GM12878 (cell line): ENCODE data around the gene CDK5R2. TPM values are rescaled to one million over a fixed set of nuclear protein-coding genes. Genes with fewer than 3 reads are reported as not detected.

Experiments
- ATAC-seq: fragments of 200-7000 bp; cut with Tn5 transposase; 3 replicates; pipeline ENCODE4 v1.9.1; 2020; ENCODE audit warnings: mild to moderate bottlenecking, moderate library complexity
- BruUV-seq: library from RNA; stranded (reverse); fragments of 400-500 nt; replicated peaks from 2 replicates; lab custom pipeline; 2021; lab: Mats Ljungman, UMichigan
- CTCF ChIA-PET: fragments of 300-600 bp; sonication (Branson Sonifier 250); formaldehyde crosslinking; extraction: SDS; loops from one replicate; lab custom pipeline; 2021; ENCODE audit warnings: inconsistent platforms; lab: Yijun Ruan, JAX
- POLR2A ChIA-PET: fragments of 350-600 bp; formaldehyde crosslinking; extraction: SDS; loops from one replicate; lab custom pipeline; 2021; ENCODE audit warnings: inconsistent platforms; lab: Charles Lee
- RAD21 ChIA-PET: fragments of 300-600 bp; sonication (Branson Sonifier 250); formaldehyde crosslinking; loops from one replicate; lab custom pipeline; 2023; ENCODE audit warnings: antibody characterized with exemption; ENCODE audit not compliant: unreplicated experiment; lab: Charles Lee
- SMC1A ChIA-PET: fragments of 300-600 bp; sonication (Branson Sonifier 250); formaldehyde crosslinking; loops from one replicate; lab custom pipeline; 2023; ENCODE audit not compliant: unreplicated experiment, uncharacterized antibody; lab: Charles Lee
- DNase-seq: peaks from one replicate; pipeline ENCODE4 v3.0.0-alpha.2; 2011; ENCODE audit warnings: low read depth, low spot score
- FAIRE-seq: peaks from 3 replicates; lab custom pipeline; 2011; peaks lifted over from hg19 to GRCh38; lab: Jason Lieb, UNC
- H2AFZ ChIP-seq: 2 replicates; pipeline ENCODE4 v1.6.0; 2011; ENCODE audit warnings: low read depth, low read length, control low read depth; ENCODE audit not compliant: control insufficient read depth
- H3K27ac ChIP-seq: 2 replicates; pipeline ENCODE4 v1.5.1; 2011; ENCODE audit warnings: control low read depth; ENCODE audit not compliant: control insufficient read depth, insufficient read depth
- H3K27me3 ChIP-seq, 2 experiments: replicated peaks in 1 of 2; 2 replicates each; pipeline versions ENCODE4 v1.6.0 to v1.6.1; 2011; ENCODE audit warnings: low read length in 1 of 2; ENCODE audit not compliant: control insufficient read depth in 2 of 2, insufficient read depth in 2 of 2
- H3K36me3 ChIP-seq, 2 experiments: 2 replicates each; pipeline ENCODE4 v1.5.1; 2011; ENCODE audit warnings: low read length in 1 of 2; ENCODE audit not compliant: control insufficient read depth in 2 of 2, insufficient read depth in 2 of 2
- H3K4me1 ChIP-seq: 2 replicates; pipeline ENCODE4 v1.6.1; 2011; ENCODE audit warnings: mild to moderate bottlenecking, low read length, moderate library complexity, mixed read lengths; ENCODE audit not compliant: control insufficient read depth, insufficient read depth
- H3K4me2 ChIP-seq: 2 replicates; pipeline ENCODE4 v1.6.0; 2011; ENCODE audit warnings: control low read depth; ENCODE audit not compliant: control insufficient read depth, insufficient read depth
- H3K4me3 ChIP-seq: fragments of 200-600 bp; sonication (generic); 2 replicates; pipeline ENCODE4 v1.5.1; 2016
- H3K79me2 ChIP-seq: 2 replicates; pipeline ENCODE4 v1.6.0; 2011; ENCODE audit warnings: low read length; ENCODE audit not compliant: control insufficient read depth, insufficient read depth
- H3K9ac ChIP-seq: 2 replicates; pipeline ENCODE4 v1.8.0; 2011; ENCODE audit warnings: low read length, control low read depth, mixed read lengths; ENCODE audit not compliant: control insufficient read depth, insufficient read depth
- H3K9me3 ChIP-seq: replicated peaks from 3 replicates; pipeline ENCODE4 v1.5.1; 2011; ENCODE audit warnings: mild to moderate bottlenecking, low read length; ENCODE audit not compliant: control insufficient read depth, insufficient read depth
- H4K20me1 ChIP-seq: 2 replicates; pipeline ENCODE4 v1.6.0; 2011; ENCODE audit not compliant: control insufficient read depth, insufficient read depth
- IKZF2 ChIP-seq, 2 experiments: fragments of 450-650 bp; IDR thresholded peaks; 2 replicates each; pipeline ENCODE4 v1.6.1; 2017; ENCODE audit warnings: mild to moderate bottlenecking in 2 of 2, moderate library complexity in 2 of 2
- REST ChIP-seq: IDR thresholded peaks from 2 replicates; pipeline ENCODE4 v1.6.1; 2012; ENCODE audit warnings: mild to moderate bottlenecking, low read depth, low read length
- ZBTB11 ChIP-seq: fragments of 450-650 bp; formaldehyde crosslinking; IDR thresholded peaks from 2 replicates; pipeline ENCODE4 v1.5.0; 2022; ENCODE audit warnings: mild to moderate bottlenecking, missing genetic modification characterization
- WGBS: methylation state at CpG from one replicate; pipeline ENCODE4 v1.1.6; 2016; ENCODE audit warnings: low lambda C conversion rate; ENCODE audit not compliant: insufficient replicate concordance, insufficient coverage; ENCODE audit errors: missing lambda C conversion rate; 5-methylcytosine and 5-hydroxymethylcytosine counted together
- in situ Hi-C: fragments of 300-500 bp; cut with MboI; formaldehyde crosslinking; loops from 9 replicates; pipeline ENCODE4 v1.14.3; 2018; ENCODE audit warnings: mixed read lengths
- intact Hi-C: fragments of 100-400 bp; cut with micrococcal nuclease; formaldehyde crosslinking; loops from one replicate; pipeline ENCODE4 v1.14.2; 2022; ENCODE audit not compliant: unreplicated experiment
- polyA plus RNA-seq, 11 experiments: library from polyadenylated mRNA; depleted of rRNA in 4 of 11; unstranded in 6 of 11; stranded (reverse) in 5 of 11; fragments of >200 nt; fragmentation: Nextera tagmentation in 4 of 11; fragmentation: Illumina TruSeq in 1 of 11; extraction: Ambion mirVana in 4 of 11; extraction: Trizol in 1 of 11; gene quantifications; 1 replicate in 1 of 11; 2 replicates in 10 of 11; pipeline versions ENCODE4 v1.2.1 to v1.2.3, GENCODE V29; 2011 to 2016; ENCODE audit warnings: inconsistent platforms in 2 of 11, missing spikeins in 2 of 11, low read depth in 1 of 11
- total RNA-seq, 4 experiments: library from RNA; depleted of rRNA in 3 of 4; stranded (reverse); fragments of >200 nt in 3 of 4; fragmentation: Illumina TruSeq in 1 of 4; extraction: Trizol in 1 of 4; gene quantifications; 2 replicates each; pipeline versions ENCODE4 v1.2.1 to v1.2.3, GENCODE V29; 2013 to 2021

Gene CDK5R2
- total and polyA plus RNA-seq, 10 of the 15 experiments (the other 5 are each of a cell fraction or from before 2014, with no cell fraction given) = not detected

DNA sequence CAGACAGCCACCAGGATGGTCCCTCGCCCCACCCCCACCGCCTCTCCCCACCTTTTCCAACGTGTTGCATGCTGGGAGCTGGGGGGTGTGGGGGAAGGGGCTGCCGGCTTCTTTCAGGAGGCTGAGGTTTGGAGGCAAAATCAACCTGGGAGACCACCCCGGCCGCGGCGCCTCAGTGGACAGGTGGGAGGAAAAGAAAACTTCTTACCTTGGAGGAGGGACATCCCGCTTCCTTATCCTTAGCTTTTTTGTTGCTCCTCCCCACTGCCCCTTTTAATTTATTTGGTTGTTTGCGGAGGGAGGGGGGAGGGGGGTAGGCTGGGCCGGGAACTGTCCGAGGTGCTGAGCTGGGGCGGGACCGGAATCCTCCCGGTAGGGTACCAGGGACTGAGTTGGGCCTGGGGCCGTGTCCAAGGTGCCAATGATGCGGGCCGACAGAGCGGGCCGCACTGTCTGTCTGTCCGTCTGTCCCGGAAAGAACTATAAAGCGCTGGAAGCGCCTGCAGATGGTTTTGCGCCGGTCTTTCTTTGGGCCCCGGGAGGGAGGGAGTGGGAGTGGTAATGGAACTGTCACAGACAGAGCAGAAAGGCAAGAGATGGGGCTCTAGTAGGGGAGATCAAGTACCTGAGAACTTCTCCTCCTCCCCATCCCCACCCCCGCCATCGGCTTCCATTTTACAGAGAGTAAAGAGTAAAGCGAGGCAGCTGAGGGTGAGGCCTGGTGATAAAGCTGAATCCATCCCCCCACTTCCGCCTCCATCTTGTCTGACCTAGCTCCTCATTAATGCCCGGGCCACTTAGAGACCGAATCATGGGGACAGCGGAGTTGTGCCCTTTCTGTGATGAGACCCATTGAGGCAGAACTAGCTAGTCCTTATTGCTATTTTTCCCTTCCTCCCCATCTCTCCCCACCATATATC is 2.4 kb downstream of the CDK5R2 start:
- Histone ChIP-seq H2AFZ (no peak overlapping the region), H3K9me3 (no peaks in the 10 kb centered on the region), H4K20me1 (no peaks in the 10 kb centered on the region), H3K4me3 (no peak overlapping the region), H3K9ac (no peak overlapping the region), H3K27me3 (peaks cover 12 to 16% of the 10 kb centered on the region in 2 experiments; a peak in 3 of 4 replicates), H3K4me1 (no peaks in the 10 kb centered on the region), H3K36me3 (no peaks in the 10 kb centered on the region), H3K27ac (no peak overlapping the region), H3K4me2 (no peak overlapping the region), H3K79me2 (no peaks in the 10 kb centered on the region)
- in situ Hi-C loops (no loop called here), intact Hi-C loops (no loop called here)
- WGBS = 58% methylated on average over 28 of the region's 34 CpGs
- CTCF ChIA-PET = no interaction called here
- TF ChIP-seq ZBTB11 (no peak), IKZF2 (IDR thresholded peaks at IDR 0.05) (no peak), REST (peak; percentile 70)
- DNase-seq (no peak), ATAC-seq (no peak), FAIRE-seq (no peak)
- BruUV-seq = no TSS peak
- POLR2A ChIA-PET = no interaction called here
- RAD21 ChIA-PET = no interaction called here
- SMC1A ChIA-PET = no interaction called here
